Fibroblast of skin of abdomen (primary cell): ENCODE measurements around the gene GATC.
A peak's percentile ranks its signal among the peaks of the same experiment; 100 is the strongest.
"Not testable (repeated sequence)": the region's sequence is repeated elsewhere in the genome, so short reads cannot be mapped to it uniquely, and the experiment has no call there.

Experiments
- DNase-seq: peaks from one replicate; pipeline ENCODE4 v3.0.0-alpha.2; 2013

Gene GATC

DNA sequence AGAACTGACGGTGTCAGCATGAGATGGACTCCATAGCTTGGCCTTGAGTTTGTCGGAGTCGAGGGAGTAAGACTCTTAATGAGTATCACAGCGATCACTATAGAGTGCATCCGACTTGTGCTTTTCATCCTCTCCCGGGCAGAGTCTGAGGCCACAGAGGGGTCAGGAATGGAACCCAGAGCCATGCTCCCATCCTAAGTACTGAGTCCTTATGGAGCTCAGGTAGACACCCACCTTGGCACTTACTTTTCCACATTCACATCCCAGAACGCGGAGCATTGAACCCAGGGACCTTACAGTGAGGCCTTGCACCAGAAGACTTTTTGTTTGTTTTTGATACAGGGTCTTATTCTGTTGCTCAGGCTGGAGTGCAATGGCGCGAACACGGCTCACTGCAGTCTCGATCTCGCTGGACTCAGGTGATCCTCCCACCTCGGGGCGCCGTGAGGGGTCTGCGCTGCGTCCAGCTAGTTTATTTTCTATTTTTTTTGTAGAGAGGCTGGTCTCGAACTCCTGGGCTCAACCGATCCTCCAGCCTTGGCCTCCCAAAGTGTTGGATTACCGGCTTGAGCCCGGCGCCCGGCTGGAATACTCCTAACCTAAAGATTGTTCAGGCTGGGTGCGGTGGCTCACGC lies 24.0 kb downstream of the GATC start:
- peak; percentile 18 for DNase-seq

GRCh38 chr12:120472521-120472920 lies 26.3 kb downstream of the GATC start:
- DNase-seq: no peak

DNA sequence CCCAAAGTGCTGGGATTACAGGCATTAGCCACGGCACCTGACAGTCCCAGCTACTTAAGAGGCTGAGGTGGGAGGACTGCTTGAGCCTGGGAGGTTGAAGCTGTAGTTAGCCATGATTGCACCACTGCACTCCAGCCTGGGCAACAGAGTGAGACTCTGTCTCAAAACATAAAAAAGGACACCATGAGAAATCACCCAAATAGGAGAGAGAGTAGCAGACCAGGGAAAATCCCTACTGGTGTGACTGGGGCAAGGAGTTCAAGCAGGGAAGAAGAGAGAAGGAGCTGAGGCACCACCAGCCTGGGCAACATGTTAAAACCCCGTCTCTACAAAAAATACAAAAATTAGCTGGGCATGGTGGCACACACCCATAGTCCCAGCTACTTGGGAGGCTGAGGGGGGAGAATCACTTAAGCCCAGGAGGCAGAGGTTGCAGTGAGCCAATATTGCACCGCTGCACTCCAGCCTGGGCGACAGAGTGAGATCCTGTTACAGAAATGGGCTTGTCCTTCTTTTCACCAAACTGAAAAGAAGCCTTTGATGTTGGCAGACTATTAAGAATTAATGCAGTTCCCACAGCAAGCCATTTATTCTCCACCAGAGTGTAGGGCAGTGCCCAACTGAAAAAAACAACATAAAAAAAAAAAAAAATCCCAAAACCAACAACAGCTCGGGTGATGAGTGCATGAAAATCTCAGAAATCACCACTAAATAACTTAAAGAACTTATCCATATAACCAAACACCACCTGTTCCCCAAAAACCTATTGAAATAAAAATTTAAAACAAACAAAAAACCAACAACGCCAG lies 27.8 kb downstream of the GATC start:
- DNase-seq: no peak

DNA sequence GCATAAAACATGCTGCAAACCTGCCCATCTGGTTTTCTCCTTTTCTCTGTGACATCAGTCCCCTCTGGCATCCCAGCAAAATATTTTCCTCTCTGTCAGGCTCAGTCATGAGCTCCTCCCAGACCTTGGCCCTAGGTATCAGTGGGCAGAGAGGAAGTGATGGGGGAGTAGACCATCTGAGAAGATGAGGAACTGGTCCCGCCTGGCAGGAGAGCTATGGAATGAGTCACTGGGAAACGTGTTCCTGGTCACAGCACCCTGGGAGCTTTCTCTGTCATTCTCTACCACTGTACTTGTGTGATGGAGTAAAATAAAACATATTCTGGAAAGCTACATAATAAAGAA lies 28.3 kb downstream of the GATC start:
- DNase-seq: peak; percentile 66

DNA sequence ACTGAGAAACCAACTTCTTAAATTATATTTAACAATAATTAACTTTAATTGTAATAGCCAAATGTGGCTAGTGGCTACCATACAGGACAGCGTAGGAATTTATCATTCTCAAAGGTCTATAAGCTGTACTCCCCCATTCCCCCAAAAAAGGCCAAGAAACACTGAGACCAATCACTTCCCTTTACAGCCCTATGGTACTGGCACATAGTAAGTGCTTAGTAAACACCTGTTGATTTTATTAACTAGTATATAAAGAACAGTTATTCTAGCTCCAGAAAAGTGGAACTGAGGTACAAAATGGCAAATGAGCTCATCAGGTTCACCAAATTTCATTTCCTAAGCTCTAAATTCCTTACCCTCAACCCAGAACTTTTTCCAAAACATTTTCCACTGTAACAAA lies 29.4 kb downstream of the GATC start:
- DNase-seq: no peak

GRCh38 chr12:120479458-120479857 lies 33.2 kb downstream of the GATC start:
- no peak for DNase-seq

DNA sequence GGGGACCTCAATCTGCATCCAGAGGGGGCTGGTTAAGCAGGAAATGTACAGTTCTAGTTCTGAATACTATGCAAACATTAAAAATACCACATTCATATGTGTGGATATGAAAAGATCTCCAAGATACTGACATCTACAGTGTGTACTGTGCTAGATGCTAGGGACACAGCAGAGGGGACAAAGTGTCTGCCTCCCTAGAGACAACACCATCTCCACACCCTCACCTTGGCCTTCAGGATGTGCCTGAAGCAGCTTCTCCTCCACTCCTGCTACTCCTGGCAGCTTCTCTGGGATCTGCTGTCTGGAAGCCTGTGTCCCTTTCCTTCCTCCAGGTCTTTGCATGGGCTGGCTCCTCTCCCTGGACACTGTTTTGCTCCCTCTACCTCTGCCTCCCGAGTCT lies 34.0 kb downstream of the GATC start:
- DNase-seq: no peak

DNA sequence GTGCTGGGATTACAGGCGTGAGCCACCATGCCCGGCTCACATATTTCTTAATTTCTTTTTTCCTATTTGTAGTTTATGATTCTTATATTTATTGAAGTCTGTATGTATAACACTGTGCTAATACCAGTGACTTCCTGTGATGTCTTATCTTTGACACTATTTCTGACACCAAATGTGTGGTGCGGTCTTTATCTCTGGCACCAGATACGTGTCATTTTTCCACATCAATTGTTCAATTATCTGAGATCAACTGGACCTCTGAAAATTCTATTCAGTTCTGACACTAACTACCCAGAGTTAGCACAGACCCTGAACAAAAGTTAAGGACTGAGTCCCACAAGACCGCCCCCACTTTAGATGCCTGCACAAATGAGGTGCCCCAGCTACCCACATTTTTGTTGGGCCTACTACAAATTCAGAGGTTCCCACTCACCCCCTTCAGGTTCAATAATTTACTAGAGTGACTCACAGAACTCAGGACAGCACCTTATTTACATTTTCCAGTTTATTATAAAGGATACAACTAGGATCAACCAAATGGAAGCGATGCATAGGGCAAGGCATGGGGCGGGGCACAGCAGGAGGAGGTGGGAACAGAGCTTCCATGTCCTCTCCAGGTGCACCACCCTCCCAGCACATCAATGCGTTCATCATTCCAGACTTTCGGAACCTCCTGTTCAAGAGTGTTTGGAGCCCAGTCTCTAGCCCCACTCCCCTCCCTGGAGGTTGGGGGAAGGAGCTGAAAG lies 35.0 kb downstream of the GATC start:
- no peak for DNase-seq

GRCh38 chr12:120483621-120484020 lies 37.4 kb downstream of the GATC start:
- no peak for DNase-seq

DNA sequence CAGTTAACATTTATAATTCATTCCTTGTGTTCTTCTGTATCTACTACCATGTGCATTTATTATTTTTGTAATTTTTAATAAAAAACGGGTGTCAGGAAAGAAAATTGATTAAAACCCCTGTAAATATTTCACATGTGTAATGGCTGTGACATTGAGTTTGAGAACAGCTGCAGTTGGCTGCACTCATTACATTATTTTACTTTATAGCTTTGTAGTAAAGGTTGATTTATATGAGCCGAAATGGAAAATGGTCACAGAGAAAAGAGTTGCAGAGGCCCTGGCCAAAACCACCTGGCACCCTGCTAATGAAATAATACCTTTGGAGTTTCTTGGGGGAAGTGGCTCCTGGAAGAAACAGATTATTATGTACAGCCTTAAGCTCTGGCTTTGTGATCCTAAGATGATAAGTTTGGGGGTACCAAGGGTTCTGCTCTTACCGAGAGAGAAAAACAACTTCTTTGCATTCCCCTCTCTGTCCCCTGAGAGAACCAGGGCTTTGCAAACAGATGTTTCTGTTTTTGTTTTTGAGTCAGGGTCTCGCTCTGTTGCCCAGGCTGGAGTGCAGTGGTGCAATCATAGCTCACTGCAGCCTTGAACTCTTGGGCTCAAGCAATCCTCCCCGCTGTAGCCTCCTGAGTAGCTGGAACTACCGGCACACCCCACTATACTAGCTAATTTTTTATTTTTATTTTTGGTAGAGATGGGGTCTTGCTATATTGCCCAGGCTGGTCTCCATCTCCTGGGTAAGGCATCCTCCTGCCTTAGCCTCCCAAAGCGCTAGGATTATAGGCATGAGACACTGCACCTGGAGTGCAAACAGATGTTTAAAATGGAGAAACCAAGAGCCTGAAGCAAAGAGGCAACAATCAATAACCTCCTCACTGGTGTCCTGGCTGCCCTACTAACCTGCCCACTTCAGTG lies 40.0 kb downstream of the GATC start:
- DNase-seq: no peak

- not testable (repeated sequence) for DNase-seq
Measured at GRCh38 chr12:120487552-120487951, 41.3 kb downstream of the GATC start.

- DNase-seq: no peak
Measured at GRCh38 chr12:120488057-120488640, 41.9 kb downstream of the GATC start.

DNA sequence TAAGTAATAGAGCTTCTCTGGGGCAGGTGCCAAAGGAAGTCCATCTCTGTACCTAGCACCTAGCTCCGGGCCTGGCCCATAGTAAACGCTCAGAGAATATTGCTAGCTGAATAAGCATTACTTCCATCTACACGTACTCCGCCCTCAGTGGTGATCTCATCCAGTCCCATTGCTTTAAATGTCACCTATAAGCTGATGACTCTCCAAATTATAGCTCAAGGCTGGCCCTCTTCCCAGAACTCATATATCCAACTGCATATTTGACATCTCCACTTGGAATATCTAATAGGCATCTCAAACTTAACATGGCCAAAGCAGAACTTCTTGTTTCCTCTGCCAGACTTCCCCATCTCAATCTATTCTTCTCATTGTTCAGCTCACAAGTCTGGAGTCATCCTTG lies 42.8 kb downstream of the GATC start:
- peak; percentile 46 for DNase-seq

DNA sequence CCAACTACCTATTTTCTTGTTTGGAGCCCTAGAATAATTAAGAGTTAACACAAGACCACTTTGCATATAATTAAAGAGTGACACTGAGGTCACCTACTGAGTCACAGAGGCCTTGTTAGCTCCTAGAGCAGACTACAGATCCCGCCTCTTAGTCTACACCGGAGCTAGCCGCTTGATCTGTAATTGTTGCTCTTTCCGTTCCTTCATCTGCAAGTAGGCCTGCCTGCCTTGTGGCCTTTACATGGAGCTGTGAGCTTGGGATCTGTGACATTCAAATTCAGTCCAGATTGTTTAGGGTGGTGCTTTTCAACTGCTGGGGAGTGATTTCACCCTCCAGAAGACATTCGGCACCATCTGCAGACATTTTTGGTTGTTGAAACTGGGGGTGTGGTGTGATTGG lies 44.1 kb downstream of the GATC start:
- DNase-seq: no peak

DNA sequence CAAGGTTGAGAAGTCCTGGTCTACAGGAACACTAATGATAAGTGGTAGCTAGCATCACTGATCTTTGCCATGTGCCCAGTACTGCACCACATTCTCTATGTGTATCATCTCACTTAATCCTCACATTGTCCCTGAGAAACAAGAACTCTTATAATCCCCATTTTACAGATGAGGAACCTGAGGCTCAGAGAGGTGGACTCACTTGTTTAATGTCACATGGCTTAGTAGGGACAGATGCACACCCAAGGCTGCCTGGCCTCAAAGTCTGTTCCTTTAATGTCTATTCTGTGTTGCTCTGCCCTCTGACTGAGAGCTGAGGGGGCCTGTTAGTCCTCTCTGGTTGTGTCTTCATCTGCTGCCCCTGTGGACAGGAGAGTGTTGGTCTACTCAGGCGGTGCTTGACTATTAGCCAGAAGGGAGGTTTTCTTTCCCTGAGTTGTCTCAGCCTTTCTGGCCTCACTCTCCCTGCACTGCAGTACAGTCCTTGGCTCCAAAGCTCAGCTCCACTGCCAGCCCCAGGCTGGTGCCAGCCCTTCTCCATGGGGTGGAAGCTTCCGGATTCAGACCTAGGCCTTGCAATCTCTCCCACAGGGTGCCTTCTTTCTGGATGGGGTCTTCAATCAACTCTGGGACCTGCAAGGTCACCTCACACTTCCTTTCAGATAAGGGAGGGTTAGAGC lies 44.7 kb downstream of the GATC start:
- no peak for DNase-seq

DNA sequence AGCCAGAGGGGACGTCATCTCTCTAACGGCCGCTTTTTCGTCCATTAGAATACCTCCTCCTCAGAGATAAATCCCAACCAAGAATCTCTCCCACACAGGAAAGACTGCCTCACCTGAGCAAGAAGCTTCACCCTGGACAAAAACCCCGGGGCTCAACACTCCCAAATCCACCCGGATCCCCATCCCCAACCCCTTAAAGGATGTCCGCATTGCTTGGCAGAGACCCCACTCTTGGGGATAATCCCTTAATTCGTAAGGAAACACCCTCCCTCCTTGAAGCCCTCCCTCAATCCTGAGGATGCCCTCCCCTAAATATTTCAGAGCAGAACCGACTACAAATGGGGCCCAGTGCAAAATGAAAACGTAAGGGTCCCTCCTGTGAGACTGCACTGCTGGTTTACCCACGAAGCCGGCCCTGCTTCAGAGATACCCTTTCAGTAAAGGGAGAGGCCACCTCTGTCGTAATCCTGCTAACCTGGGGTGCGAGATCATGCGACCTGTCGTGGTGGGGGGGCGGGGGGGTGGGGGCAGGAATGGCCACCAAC lies 49.0 kb downstream of the GATC start:
- DNase-seq: no peak

- peak; percentile 96 for DNase-seq
Measured at GRCh38 chr12:120495731-120496412, 49.6 kb downstream of the GATC start, which contains the start of gene DYNLL1. DYNLL1 (plus strand) TSS chr12:120496113; CDS start chr12:120496422, 309 bp downstream.

GRCh38 chr12:120496413-120497340 lies 50.4 kb downstream of the GATC start:
- DNase-seq: peak; percentile 45

- peak; percentile 4 for DNase-seq
Measured at GRCh38 chr12:120497524-120498150, 51.4 kb downstream of the GATC start.
